Parathyroid adenoma (tissue), 2 donors: ENCODE results near the gene MYO9B.

Source experiments
- H2AFZ ChIP-seq: fragments of 300-600 bp; sonication (generic); one replicate; pipeline ENCODE4 v1.7.0; 2017; ENCODE audit warnings: antibody characterized with exemption, mild to moderate bottlenecking
- H3K27ac ChIP-seq: fragments of 300-600 bp; sonication (generic); one replicate; pipeline ENCODE4 v1.7.0; 2017
- H3K27me3 ChIP-seq: fragments of 300-600 bp; sonication (generic); one replicate; pipeline ENCODE4 v1.7.0; 2017; ENCODE audit warnings: low read length; ENCODE audit not compliant: control insufficient read depth, insufficient read depth
- H3K36me3 ChIP-seq: fragments of 300-600 bp; sonication (generic); one replicate; pipeline ENCODE4 v1.7.0; 2017; ENCODE audit warnings: low read length; ENCODE audit not compliant: control insufficient read depth, insufficient read depth
- H3K4me1 ChIP-seq: fragments of 300-600 bp; sonication (generic); one replicate; pipeline ENCODE4 v1.7.0; 2017; ENCODE audit warnings: control low read depth
- H3K4me2 ChIP-seq: fragments of 300-600 bp; sonication (generic); one replicate; pipeline ENCODE4 v1.7.0; 2017; ENCODE audit warnings: low read length
- H3K4me3 ChIP-seq: fragments of 300-600 bp; sonication (generic); one replicate; pipeline ENCODE4 v1.7.0; 2017; ENCODE audit warnings: low read depth, low read length
- H3K79me2 ChIP-seq: fragments of 300-600 bp; sonication (generic); one replicate; pipeline ENCODE4 v1.7.0; 2017; ENCODE audit warnings: control low read depth
- H3K9ac ChIP-seq: fragments of 300-600 bp; sonication (generic); one replicate; pipeline ENCODE4 v1.7.0; 2017; ENCODE audit warnings: mild to moderate bottlenecking
- H3K9me3 ChIP-seq: fragments of 300-600 bp; sonication (generic); one replicate; pipeline ENCODE4 v1.7.0; 2017; ENCODE audit warnings: low read length; ENCODE audit not compliant: control insufficient read depth
- TF ChIP-seq, protein P1 (sequence below): fragments of 300-600 bp; sonication (generic); IDR thresholded peaks from one replicate; pipeline ENCODE4 v1.7.0; 2017; ENCODE audit warnings: antibody characterized with exemption, mild to moderate bottlenecking
- donor health status: primary hyperparathyroidism.

MYO9B gene

DNA sequence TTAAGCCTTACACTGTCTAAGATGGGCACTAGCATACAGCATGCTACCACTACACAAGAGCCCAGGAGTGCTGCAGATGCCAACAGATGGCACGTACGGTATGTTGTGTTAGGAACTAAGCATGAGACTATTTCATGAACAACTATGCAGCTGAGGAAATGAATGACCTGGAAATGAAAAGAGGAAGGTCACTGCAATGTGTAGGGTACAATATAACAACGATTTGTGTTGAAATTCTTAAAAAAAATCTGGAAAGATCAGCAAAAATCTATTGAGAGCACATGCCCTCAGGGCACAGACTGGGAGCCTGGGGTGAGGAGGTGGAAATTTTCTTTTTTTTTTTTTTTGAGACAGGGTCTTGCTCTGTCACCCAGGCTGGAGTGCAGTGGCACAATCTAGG is 14.8 kb upstream of the MYO9B start:
- H3K36me3 ChIP-seq = no peaks in the 10 kb centered on the region
- no peak overlapping the region for H3K4me3 ChIP-seq
- TF ChIP-seq, protein P1, sequence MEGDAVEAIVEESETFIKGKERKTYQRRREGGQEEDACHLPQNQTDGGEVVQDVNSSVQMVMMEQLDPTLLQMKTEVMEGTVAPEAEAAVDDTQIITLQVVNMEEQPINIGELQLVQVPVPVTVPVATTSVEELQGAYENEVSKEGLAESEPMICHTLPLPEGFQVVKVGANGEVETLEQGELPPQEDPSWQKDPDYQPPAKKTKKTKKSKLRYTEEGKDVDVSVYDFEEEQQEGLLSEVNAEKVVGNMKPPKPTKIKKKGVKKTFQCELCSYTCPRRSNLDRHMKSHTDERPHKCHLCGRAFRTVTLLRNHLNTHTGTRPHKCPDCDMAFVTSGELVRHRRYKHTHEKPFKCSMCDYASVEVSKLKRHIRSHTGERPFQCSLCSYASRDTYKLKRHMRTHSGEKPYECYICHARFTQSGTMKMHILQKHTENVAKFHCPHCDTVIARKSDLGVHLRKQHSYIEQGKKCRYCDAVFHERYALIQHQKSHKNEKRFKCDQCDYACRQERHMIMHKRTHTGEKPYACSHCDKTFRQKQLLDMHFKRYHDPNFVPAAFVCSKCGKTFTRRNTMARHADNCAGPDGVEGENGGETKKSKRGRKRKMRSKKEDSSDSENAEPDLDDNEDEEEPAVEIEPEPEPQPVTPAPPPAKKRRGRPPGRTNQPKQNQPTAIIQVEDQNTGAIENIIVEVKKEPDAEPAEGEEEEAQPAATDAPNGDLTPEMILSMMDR = no peak
- no peaks in the 10 kb centered on the region for H3K79me2 ChIP-seq
- no peak overlapping the region for H3K27ac ChIP-seq
- H3K27me3 ChIP-seq = no peaks in the 10 kb centered on the region
- H3K4me1 ChIP-seq = no peaks in the 10 kb centered on the region
- H3K4me2 ChIP-seq = no peak overlapping the region
- no peak overlapping the region for H3K9ac ChIP-seq
- no peaks in the 10 kb centered on the region for H3K9me3 ChIP-seq
- no peak overlapping the region for H2AFZ ChIP-seq

DNA sequence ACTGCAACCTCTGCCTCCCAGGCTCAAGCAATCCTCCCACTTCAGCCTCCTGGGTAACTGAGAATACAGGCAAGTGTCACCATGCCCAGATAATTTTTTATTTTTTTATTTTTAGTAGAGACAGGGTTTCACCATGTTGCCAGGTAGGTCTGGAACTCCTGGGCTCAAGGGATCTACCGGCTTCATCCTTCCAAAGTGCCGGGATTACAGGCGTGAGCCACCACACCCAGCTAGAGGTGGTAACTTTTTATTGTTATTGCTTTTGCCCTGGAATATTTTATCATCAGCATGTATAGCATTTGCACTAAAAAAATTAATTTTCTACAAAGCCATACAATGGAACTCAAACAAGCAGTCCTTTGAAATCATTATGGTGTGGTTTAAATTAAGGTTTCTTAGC is 14.4 kb upstream of the MYO9B start:
- no peaks in the 10 kb centered on the region for H3K9me3 ChIP-seq
- H3K4me1 ChIP-seq = no peaks in the 10 kb centered on the region
- H3K4me3 ChIP-seq = no peak overlapping the region
- no peaks in the 10 kb centered on the region for H3K79me2 ChIP-seq
- no peaks in the 10 kb centered on the region for H3K36me3 ChIP-seq
- TF ChIP-seq, protein P1 = no peak
- no peak overlapping the region for H2AFZ ChIP-seq
- H3K27ac ChIP-seq = no peak overlapping the region
- no peak overlapping the region for H3K4me2 ChIP-seq
- no peak overlapping the region for H3K9ac ChIP-seq
- H3K27me3 ChIP-seq = no peaks in the 10 kb centered on the region

DNA sequence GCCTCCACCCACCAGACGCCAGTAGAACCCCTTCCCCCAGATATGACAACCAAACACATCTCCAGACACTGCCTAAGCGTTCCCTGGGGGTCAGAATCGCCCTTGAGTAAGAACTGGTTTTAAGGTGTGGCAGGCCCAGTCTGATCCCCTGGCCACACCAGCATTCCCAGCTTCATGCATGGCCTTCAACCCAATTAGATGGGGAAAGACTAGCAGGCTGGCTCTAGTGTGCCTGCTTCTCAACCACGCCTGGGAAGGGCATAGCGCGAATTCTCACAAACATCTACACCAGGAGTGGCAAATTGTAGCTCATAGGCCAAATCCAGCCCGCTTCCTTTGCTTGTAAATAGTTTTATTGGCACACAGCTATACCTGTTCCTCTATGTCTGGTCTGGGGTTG is 13.9 kb upstream of the MYO9B start:
- H3K36me3 ChIP-seq = no peaks in the 10 kb centered on the region
- no peaks in the 10 kb centered on the region for H3K27me3 ChIP-seq
- H3K79me2 ChIP-seq = no peaks in the 10 kb centered on the region
- no peak overlapping the region for H3K4me2 ChIP-seq
- H3K27ac ChIP-seq = no peak overlapping the region
- H3K9me3 ChIP-seq = no peaks in the 10 kb centered on the region
- no peak overlapping the region for H3K9ac ChIP-seq
- no peaks in the 10 kb centered on the region for H3K4me1 ChIP-seq
- TF ChIP-seq, protein P1 = no peak
- no peak overlapping the region for H2AFZ ChIP-seq
- H3K4me3 ChIP-seq = no peak overlapping the region

DNA sequence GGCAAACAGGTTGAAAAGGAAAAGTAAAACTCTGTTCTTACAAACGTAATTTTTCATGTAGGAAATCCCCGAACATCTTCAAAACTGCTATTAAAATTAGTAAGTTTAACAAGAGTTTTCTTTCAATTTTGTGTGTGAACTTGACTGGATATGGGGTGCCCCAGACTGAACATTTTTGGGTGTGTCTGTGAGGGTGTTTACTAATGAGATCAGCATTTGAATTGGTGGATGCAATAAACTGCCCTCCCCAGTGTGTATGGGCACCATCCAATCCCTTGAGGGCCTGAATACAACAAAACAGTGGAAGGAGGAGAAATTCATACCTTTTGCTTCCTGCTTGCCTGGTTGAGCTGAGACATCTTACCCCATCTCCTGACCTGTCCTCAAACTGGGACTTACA is 12.1 kb upstream of the MYO9B start:
- H3K79me2 ChIP-seq = no peaks in the 10 kb centered on the region
- no peak overlapping the region for H3K9ac ChIP-seq
- H3K27ac ChIP-seq = no peak overlapping the region
- H3K4me2 ChIP-seq = no peak overlapping the region
- TF ChIP-seq, protein P1 = no peak
- no peaks in the 10 kb centered on the region for H3K9me3 ChIP-seq
- no peaks in the 10 kb centered on the region for H3K36me3 ChIP-seq
- no peaks in the 10 kb centered on the region for H3K27me3 ChIP-seq
- no peaks in the 10 kb centered on the region for H3K4me1 ChIP-seq
- no peak overlapping the region for H2AFZ ChIP-seq
- no peak overlapping the region for H3K4me3 ChIP-seq

DNA sequence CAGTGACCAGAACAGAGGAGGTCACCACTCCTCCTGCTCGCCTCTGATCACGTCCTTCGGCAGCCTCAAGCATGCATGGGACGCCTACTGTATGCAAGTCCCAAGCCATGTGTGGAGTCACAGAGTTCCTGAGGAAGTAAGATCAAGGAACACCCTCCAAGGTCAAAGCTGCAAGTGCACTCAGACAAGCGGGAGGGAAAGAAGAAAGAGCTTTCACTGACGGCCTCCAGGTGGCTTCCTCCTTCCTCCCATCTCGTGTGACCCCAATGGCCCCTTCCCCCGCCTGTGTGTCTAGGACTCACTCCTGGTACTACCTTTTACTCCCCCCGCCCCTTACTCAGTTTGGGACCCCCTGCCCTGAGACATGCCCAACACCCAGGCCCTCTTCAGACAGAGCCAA is 6.4 kb upstream of the MYO9B start:
- Histone ChIP-seq H3K27ac (no peak overlapping the region), H3K9me3 (no peaks in the 10 kb centered on the region), H3K36me3 (no peaks in the 10 kb centered on the region), H3K4me3 (no peak overlapping the region), H2AFZ (no peak overlapping the region), H3K79me2 (no peaks in the 10 kb centered on the region), H3K27me3 (no peaks in the 10 kb centered on the region), H3K4me1 (no peaks in the 10 kb centered on the region), H3K4me2 (no peak overlapping the region), H3K9ac (no peak overlapping the region)
- TF ChIP-seq, protein P1 = no peak
